OCI-LY3 (cell line): ENCODE measurements around the gene NPIPA5.
"Not testable (repeated sequence)": the region's sequence is repeated elsewhere in the genome, so short reads cannot be mapped to it uniquely, and the experiment has no call there.

Source experiments
- CTCF ChIP-seq: fragments of 200-600, 300-600 bp; sonication (generic); IDR thresholded peaks from 2 replicates; pipeline ENCODE4 v1.5.1; 2014; ENCODE audit warnings: antibody characterized with exemption, low read length, low read depth
- EZH2phosphoT487 ChIP-seq: fragments of 200-600 bp; shearing (Covaris generic); IDR thresholded peaks from 2 replicates; pipeline ENCODE4 v1.6.1; 2018; ENCODE audit warnings: antibody characterized with exemption, mixed run types, low read depth

DNA sequence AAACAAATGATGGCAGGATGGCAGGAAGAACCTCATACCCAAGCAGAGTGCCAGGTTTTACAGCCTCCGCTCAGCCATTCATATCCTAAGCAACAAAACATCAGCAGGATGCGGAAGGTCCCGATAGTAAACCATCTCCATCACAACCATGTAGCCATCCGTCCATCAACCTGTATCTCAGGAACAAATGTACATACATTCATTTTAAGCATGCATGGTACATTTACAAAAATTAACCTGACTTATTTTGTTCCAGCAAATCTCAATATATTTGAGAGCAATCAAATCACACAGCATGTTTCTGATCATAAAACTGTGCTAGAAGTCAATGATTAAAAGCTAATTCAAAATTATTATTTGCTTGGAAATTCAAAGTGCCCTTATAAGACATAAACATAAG, at the start of gene NPIPA5:
- TF ChIP-seq CTCF, EZH2phosphoT487: not testable (repeated sequence)
